ENCODE results near the gene BRCA2. TPM values are rescaled to one million over a fixed set of nuclear protein-coding genes. Genes with fewer than 3 reads are reported as not detected.
A peak's percentile ranks its signal among the peaks of the same experiment; 100 is the strongest.

The BRCA2 gene
- 9.7 and 13.0 TPM in 2 replicates for total RNA-seq (2014; rRNA removed; shearing (Covaris generic))

DNA sequence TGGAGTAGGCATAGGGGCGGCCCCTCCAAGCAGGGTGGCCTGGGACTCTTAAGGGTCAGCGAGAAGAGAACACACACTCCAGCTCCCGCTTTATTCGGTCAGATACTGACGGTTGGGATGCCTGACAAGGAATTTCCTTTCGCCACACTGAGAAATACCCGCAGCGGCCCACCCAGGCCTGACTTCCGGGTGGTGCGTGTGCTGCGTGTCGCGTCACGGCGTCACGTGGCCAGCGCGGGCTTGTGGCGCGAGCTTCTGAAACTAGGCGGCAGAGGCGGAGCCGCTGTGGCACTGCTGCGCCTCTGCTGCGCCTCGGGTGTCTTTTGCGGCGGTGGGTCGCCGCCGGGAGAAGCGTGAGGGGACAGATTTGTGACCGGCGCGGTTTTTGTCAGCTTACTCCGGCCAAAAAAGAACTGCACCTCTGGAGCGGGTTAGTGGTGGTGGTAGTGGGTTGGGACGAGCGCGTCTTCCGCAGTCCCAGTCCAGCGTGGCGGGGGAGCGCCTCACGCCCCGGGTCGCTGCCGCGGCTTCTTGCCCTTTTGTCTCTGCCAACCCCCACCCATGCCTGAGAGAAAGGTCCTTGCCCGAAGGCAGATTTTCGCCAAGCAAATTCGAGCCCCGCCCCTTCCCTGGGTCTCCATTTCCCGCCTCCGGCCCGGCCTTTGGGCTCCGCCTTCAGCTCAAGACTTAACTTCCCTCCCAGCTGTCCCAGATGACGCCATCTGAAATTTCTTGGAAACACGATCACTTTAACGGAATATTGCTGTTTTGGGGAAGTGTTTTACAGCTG is at the start of gene BRCA2, which contains the start of gene ZAR1L:
Gene BRCA2, plus strand, starts transcription at position 271 of the 790 bp plus-strand sequence. CDS start 953 bp downstream, outside the sequence.
Gene ZAR1L, minus strand, starts transcription at position 126 of the 790 bp plus-strand sequence. CDS start 3,438 bp downstream, outside the sequence.
- DNase-seq (ENCODE audit: low spot score) = peak; percentile 73

DNA sequence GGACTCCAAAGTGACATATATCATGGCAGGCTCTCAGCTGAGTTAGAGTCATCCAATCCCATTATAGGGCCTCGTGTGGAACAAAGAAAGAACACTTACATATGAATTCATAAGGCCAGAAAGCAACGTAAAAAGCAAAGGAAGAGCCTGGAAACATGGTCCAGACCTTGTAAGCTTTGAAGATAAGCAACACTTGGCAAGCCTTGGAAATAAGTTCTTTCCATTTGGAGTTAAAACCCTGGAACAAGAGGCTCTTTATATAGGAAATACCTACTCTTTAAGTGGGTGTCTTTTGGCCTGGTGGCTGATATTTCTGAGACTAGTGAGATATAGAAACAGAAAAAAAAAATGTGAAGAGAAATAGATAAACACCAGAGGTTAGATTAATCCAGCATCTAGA is 49.6 kb upstream of the BRCA2 start:
- DNase-seq (ENCODE audit: low spot score) = no peak

DNA sequence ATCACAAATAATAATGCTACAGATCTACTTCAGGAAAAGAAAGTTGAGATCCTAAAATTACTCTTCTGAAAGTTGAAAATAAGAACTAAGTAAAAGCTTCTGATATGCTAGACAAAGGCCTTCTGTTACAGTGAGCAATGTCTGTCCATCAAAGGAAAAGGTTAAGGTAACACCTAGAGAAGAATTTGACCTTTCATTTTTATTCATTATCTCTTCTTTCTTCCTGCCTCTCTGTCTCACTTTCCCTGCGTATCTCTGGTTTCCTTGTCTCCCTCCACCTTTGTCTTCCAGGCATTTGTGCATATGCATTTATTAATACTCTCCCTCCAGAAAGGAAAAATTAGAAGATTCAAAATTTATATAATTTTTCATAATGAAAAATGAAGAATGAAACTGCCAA is 49.2 kb upstream of the BRCA2 start:
- no peak for DNase-seq (ENCODE audit: low spot score)

GRCh38 chr13:32267836-32268439 is 47.4 kb upstream of the BRCA2 start:
- DNase-seq (ENCODE audit: low spot score) = no peak

DNA sequence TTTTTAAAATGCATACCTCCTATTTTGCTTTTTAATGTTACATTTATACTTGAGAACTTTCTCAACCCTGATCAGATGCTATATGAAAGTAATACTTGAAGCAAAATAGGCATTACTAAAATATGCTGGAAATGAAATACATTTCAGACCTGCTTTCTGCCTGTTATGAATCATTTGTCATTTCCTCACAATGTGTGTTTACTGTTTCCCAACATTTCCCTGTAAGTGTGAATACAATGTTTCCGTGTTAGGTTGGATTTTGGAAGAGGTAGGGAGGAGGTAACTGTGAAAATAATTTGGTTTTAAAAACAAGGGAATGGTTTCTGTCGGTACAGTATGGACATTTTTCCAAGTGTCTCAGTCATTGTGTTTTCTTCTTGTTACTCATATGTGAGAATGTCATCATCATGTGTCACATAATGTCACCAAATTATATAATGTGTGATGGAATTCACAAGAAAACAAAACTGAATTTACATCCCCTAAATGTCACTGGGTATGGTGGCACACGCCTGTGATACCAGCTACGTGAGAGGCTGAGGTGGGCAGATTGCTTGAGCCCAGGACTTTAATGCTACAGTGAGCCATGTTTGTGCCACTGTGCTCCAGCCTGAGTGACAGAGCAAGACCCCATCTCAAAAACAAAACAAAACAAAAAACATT is 43.2 kb upstream of the BRCA2 start:
- no peak for DNase-seq (ENCODE audit: low spot score)

GRCh38 chr13:32277839-32278238 is 37.5 kb upstream of the BRCA2 start:
- no peak for DNase-seq (ENCODE audit: low spot score)

DNA sequence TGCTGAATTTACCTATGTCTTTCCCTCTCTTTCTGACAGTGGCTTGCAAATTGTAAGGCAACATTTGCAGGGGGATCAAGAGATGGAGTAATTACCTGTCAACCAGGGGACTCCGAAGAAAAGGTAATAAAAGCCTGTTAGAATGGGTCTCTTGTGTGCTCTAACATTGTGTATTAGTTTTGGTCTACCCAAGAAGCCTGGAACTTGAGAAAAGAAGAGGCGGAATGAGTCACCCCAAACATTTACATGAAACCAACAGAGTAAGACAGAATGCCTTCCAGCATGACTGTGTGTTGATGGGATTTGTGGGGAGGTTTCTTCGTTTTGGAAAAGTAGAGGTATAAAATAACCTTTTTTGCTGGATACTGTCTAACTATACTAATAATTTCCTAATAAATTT is 36.9 kb upstream of the BRCA2 start:
- DNase-seq (ENCODE audit: low spot score) = no peak

DNA sequence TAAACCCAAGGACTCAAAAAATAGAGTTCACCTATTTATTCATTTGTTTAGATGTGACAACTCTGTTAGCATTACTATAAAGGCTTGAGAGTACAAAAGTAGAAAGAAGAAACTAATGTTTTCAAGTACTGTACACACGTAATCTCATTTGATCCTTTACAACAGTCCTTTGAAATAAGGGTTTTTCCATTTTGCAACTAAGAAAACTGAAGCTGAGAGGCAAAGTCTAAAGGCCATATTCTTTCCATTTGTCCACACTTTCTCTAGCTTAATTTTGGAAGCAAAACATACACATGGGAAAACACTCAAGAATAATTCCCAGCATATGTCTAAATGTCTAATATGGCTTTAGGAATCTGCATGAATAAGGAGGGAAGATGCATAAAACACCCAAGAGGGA is 34.2 kb upstream of the BRCA2 start:
- DNase-seq (ENCODE audit: low spot score) = no peak

GRCh38 chr13:32282096-32282711 is 33.1 kb upstream of the BRCA2 start:
- no peak for DNase-seq (ENCODE audit: low spot score)

- DNase-seq (ENCODE audit: low spot score) = peak; percentile 66
Measured at GRCh38 chr13:32284927-32285632, 30.2 kb upstream of the BRCA2 start.

GRCh38 chr13:32285633-32285965 is 29.7 kb upstream of the BRCA2 start:
- no peak for DNase-seq (ENCODE audit: low spot score)

DNA sequence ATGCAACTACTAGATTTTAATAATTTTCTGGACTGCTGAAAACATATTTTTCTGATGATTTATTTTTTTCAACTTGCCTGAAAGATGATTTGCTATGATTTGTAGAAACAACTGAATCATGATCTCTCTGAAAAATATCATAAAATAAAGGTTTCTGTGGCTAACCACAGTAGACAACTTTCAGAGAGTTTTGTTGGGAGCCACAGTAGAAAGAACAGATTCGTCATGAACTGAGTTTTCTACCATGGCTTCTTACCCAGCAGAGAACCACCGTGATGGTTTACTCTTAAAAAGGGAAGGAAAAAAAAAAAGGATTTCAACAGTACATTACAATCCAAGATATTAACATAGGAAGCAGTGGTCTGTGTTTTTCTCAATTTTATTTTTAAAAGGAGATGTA is 18.1 kb upstream of the BRCA2 start:
- no peak for DNase-seq (ENCODE audit: low spot score)

GRCh38 chr13:32298695-32299094 is 16.6 kb upstream of the BRCA2 start:
- no peak for DNase-seq (ENCODE audit: low spot score)

- DNase-seq (ENCODE audit: low spot score) = no peak
Measured at GRCh38 chr13:32299893-32300292, 15.4 kb upstream of the BRCA2 start.

DNA sequence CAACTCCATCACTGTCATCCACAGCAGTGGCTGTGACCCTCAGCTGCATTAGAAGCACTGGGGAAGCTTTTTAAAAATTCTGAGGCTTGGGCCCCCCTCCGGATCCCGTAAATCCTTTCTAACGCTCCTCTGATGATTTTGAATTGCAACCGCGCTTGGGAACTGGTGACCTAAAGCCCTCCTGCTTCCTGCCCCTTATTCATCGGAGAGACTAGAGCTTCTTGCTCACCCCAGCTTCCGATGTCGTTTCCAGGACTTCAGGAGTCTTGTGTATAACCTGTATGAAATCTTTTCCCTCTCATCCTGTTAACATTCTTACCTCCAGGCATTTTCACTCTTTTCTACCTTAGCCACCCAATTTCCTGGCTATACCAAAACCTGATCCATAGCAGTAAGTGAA is 14.9 kb upstream of the BRCA2 start:
- DNase-seq (ENCODE audit: low spot score) = no peak

- no peak for DNase-seq (ENCODE audit: low spot score)
Measured at GRCh38 chr13:32300920-32301319, 14.4 kb upstream of the BRCA2 start.

GRCh38 chr13:32302461-32302860 is 12.8 kb upstream of the BRCA2 start:
- no peak for DNase-seq (ENCODE audit: low spot score)

DNA sequence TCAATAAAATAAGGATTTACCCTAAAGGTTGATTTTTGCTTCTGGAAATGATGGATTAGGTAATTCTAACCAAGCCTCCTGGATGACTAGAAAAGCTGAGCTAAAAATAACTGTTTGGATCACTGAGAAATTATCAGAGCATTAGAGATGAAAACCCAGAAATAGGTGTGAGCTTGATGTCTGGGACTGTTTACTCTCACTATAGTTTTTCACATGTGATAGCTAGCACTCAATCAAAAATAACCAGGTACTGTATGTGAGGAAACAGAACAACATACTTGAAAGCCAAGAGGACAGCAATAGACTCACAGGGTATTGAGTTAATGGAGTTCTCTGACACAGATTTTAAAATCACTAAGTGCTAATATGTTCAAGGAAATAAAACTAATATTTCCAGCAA is 9.7 kb upstream of the BRCA2 start:
- DNase-seq (ENCODE audit: low spot score) = no peak

GRCh38 chr13:32309312-32310133 is 5.8 kb upstream of the BRCA2 start:
- no peak for DNase-seq (ENCODE audit: low spot score)

DNA sequence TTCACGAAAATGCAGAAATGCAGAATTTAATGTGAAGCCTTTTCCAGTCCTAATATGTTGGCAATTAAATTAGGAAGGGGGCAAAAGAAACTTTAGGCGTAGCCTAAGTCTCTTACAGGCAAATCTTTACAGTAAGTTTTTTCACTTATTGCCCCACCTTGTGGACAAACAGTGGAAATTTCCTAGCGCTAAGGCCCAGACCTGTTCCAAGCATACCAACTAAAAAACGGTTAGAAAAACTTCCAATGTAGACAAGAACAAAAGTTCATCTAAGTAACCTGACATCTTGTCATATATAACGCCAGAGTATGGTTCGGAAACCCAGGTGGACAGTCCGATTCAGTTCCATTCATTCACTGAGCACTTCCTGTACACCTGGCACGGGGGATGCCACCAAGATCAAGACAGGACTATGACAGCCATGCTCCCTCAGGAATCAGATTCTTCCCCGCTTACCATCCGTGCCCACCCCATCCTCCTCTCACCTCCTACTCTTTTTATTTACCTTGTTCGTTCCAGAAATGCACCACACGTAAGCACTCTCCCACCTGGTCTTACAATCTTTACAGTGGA is 5.1 kb upstream of the BRCA2 start:
- peak; percentile 44 for DNase-seq (ENCODE audit: low spot score)

Measured in A172 (cell line).